Panc1 (cell line): ENCODE measurements around the gene CNRIP1. TPM values are rescaled to one million over a fixed set of nuclear protein-coding genes. Genes with fewer than 3 reads are reported as not detected.

Experiments used
- ATAC-seq: fragments of 200-7000 bp; cut with Tn5 transposase; 2 replicates; pipeline ENCODE4 v1.9.1; 2020; ENCODE audit warnings: mild to moderate bottlenecking, moderate library complexity
- BruUV-seq: library from RNA; stranded (reverse); fragments of 400-500 nt; replicated peaks from 2 replicates; lab custom pipeline; 2021; lab: Mats Ljungman, UMichigan
- CTCF ChIA-PET: fragments of 300-600 bp; sonication (Branson Sonifier 250); formaldehyde crosslinking; loops from one replicate; lab custom pipeline; 2022; ENCODE audit warnings: antibody characterized with exemption; lab: Charles Lee
- POLR2A ChIA-PET: fragments of 300-600 bp; sonication (Branson Sonifier 250); formaldehyde crosslinking; loops from one replicate; lab custom pipeline; 2022; ENCODE audit warnings: antibody characterized with exemption; lab: Charles Lee
- DNase-seq: peaks from one replicate; pipeline ENCODE4 v3.0.0-alpha.2; 2010; ENCODE audit warnings: low read depth, low spot score
- H3K27ac ChIP-seq: 2 replicates; pipeline ENCODE4 v1.5.1; 2011; ENCODE audit warnings: mild to moderate bottlenecking, low read length, inconsistent platforms
- H3K27me3 ChIP-seq: fragments of 200-500 bp; sonication (Bioruptor generic); 2 replicates; pipeline ENCODE4 v1.6.0; 2014; ENCODE audit warnings: low read length, inconsistent platforms; ENCODE audit not compliant: control insufficient read depth, insufficient read depth
- H3K36me3 ChIP-seq: fragments of 200-500 bp; sonication (Bioruptor generic); 2 replicates; pipeline ENCODE4 v1.5.1; 2014; ENCODE audit warnings: inconsistent platforms, mild to moderate bottlenecking, low read length, moderate library complexity; ENCODE audit not compliant: control insufficient read depth, insufficient read depth
- H3K4me1 ChIP-seq: 2 replicates; pipeline ENCODE4 v1.5.1; 2011; ENCODE audit warnings: inconsistent platforms, mild to moderate bottlenecking, low read length, moderate library complexity; ENCODE audit not compliant: control insufficient read depth, insufficient read depth
- H3K4me3 ChIP-seq, 2 experiments: 2 replicates each; pipeline ENCODE4 v1.5.1; 2011 to 2012; ENCODE audit warnings: low read depth in 2 of 2, low read length in 2 of 2, mild to moderate bottlenecking in 2 of 2, inconsistent platforms in 1 of 2, moderate library complexity in 1 of 2
- H3K9me3 ChIP-seq: fragments of 200-500 bp; sonication (Bioruptor generic); 2 replicates; pipeline ENCODE4 v1.5.1; 2014; ENCODE audit warnings: low read depth, mild to moderate bottlenecking, inconsistent platforms, low read length, moderate library complexity; ENCODE audit not compliant: control insufficient read depth, insufficient read depth
- CTCF ChIP-seq: fragments of 450-650 bp; IDR thresholded peaks from 2 replicates; pipeline ENCODE4 v1.5.1; 2017; ENCODE audit warnings: mild to moderate bottlenecking
- POLR2AphosphoS5 ChIP-seq: IDR thresholded peaks from 2 replicates; pipeline ENCODE4 v1.6.1; 2012; ENCODE audit warnings: mild to moderate bottlenecking, low read depth, low read length, moderate library complexity
- REST ChIP-seq, 2 experiments: IDR thresholded peaks; 2 replicates each; pipeline ENCODE4 v1.6.1; 2011 to 2012; ENCODE audit warnings: low read depth in 2 of 2, control low read depth in 1 of 2, low read length in 1 of 2, mild to moderate bottlenecking in 1 of 2, moderate library complexity in 1 of 2; ENCODE audit not compliant: insufficient read depth in 1 of 2
- SIN3A ChIP-seq: IDR thresholded peaks from 2 replicates; pipeline ENCODE4 v1.6.1; 2012; ENCODE audit warnings: low read depth, mild to moderate bottlenecking, low read length, moderate library complexity, borderline replicate concordance; ENCODE audit not compliant: insufficient read depth
- TCF7L2 ChIP-seq: IDR thresholded peaks from 2 replicates; pipeline ENCODE4 v1.6.1; 2011; ENCODE audit warnings: mild to moderate bottlenecking, low read depth, low read length, inconsistent platforms
- in situ Hi-C: cut with HindIII; loops from 2 replicates; pipeline ENCODE4 v1.10.0; 2016; ENCODE audit warnings: low sequenced_read_pairs, low pct_unique_long_range_greater_than_20kb
- intact Hi-C: fragments of 100-400 bp; cut with micrococcal nuclease; formaldehyde crosslinking; loops from one replicate; pipeline ENCODE4 v1.10.0; 2022; ENCODE audit not compliant: unreplicated experiment
- total RNA-seq: library from RNA; stranded (reverse); gene quantifications from one replicate; pipeline ENCODE4 v1.2.1, GENCODE V29; 2021; ENCODE audit not compliant: unreplicated experiment

Gene CNRIP1
- total RNA-seq, 1 experiment from 2014 or later, result not detected

- no peak overlapping the region for H3K4me3 ChIP-seq
- ATAC-seq (no peak), DNase-seq (no peak)
- TF ChIP-seq SIN3A (no peak), POLR2AphosphoS5 (no peak), CTCF (no peak), REST (IDR thresholded peaks at IDR 0.05; ENCODE audit: insufficient read depth in 1 of 2, low read depth in 2 of 2, low read length in 1 of 2) (no peak), TCF7L2 (no peak)
- no peaks in the 10 kb centered on the region for H3K4me1 ChIP-seq
- intact Hi-C loops, result no loop called here
- ChIA-PET CTCF (no interaction called here), POLR2A (no interaction called here)
- peaks cover 6% of the 10 kb centered on the region; the same call in 1 of the 2 replicates for H3K27me3 ChIP-seq
- no peak overlapping the region for H3K27ac ChIP-seq
- no TSS peak for BruUV-seq
- no peaks in the 10 kb centered on the region for H3K9me3 ChIP-seq
- in situ Hi-C loops, result no loop called here
- no peaks in the 10 kb centered on the region for H3K36me3 ChIP-seq
Observed at GRCh38 chr2:68280348-68280747, 39.4 kb downstream of the CNRIP1 start.

GRCh38 chr2:68279691-68280090 is 40.1 kb downstream of the CNRIP1 start:
- H3K4me3 ChIP-seq, result no peak overlapping the region
- POLR2A ChIA-PET, result no interaction called here

More at GRCh38 chr2:68279691-68280090, 40.1 kb downstream of the CNRIP1 start:
- H3K9me3 ChIP-seq, result no peaks in the 10 kb centered on the region
- peaks cover 10% of the 10 kb centered on the region; the same call in 1 of the 2 replicates for H3K27me3 ChIP-seq
- TF ChIP-seq CTCF (no peak), TCF7L2 (no peak), POLR2AphosphoS5 (no peak), SIN3A (no peak), REST (IDR thresholded peaks at IDR 0.05; ENCODE audit: insufficient read depth in 1 of 2, low read depth in 2 of 2, low read length in 1 of 2) (no peak)
- H3K27ac ChIP-seq, result no peak overlapping the region
- no peak for DNase-seq
- in situ Hi-C loops (no loop called here), intact Hi-C loops (no loop called here)
- H3K4me1 ChIP-seq, result no peaks in the 10 kb centered on the region
- H3K36me3 ChIP-seq, result no peaks in the 10 kb centered on the region
- CTCF ChIA-PET, result no interaction called here
- no peak for ATAC-seq
- no TSS peak for BruUV-seq
